Smooth muscle cell of the brain vasculature (primary cell): Measurements from ENCODE around the gene CAPN7.

Experiments
- DNase-seq: peaks from one replicate; pipeline ENCODE4 v3.0.0-alpha.2; 2012; ENCODE audit warnings: low read depth, low spot score

The CAPN7 gene

GRCh38 chr3:15297608-15298350, 91.7 kb downstream of the CAPN7 start:
- no peak for DNase-seq

- no peak for DNase-seq
Observed at GRCh38 chr3:15298504-15298903, 92.5 kb downstream of the CAPN7 start.

- no peak for DNase-seq
Observed at GRCh38 chr3:15299036-15299435, 93.0 kb downstream of the CAPN7 start.

- no peak for DNase-seq
Observed at GRCh38 chr3:15300323-15301078, 94.5 kb downstream of the CAPN7 start.

- no peak for DNase-seq
Observed at GRCh38 chr3:15301761-15302160, 95.7 kb downstream of the CAPN7 start.
